Measurements from ENCODE around the gene DCDC2C.

DCDC2C gene

DNA sequence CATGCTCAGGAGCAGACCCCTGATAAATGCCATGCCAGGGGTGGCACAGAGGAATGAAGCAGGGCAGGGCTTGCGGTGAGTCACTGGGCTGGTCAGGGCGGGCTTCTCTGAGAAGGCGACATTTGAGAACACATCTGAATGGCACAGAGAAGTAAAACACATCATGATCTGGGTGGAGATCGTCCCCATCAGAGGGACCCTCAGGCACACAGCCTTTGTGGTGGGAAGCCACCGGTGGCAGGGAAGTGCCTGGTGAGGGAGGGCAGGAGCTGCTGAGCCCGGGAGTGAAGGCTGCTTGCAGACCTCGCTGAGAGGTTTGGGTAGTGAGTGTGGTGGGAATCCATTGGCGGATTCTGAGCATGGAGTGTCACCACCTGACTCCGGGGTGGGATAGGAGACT lies 44.5 kb downstream of the DCDC2C start:
- no peak for DNase-seq

DNA sequence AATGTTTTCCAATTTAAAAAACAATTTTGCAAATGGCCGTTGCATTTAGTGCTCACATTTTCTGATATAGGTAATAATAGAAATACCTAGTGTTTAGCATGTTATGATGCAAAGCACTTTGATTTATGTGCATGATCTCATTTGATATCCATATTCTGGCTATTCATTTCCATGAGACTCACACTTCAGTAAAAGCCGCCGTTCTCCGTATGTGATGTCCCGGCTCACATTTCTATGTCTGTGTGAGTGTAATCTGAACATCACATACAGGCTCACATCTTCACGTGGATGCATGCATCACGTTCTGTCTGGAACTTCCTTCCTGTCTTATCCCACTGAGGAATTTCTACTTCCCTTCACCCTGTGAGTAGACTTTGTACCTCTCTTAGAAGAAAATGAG lies 45.8 kb downstream of the DCDC2C start:
- DNase-seq, result no peak

DNA sequence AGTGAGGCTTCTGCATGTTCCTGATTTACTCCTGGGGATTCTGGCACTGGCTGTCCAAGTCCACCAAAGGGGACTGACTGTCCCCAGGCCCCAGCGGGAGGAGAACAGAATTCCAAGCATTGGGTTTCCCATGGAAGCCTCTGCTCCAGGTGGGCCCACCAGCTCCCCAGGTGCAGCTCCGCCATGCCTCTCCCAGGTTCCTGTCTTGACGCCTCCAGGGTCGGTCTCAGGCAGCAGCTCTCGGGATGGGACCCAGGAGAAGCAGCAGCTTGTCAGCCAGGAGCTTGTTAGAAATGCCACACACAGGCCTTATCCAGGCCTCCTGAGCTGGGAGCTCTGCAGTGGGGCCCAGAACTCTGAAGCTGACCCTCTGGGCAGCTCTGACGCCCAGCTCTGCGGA lies 47.9 kb downstream of the DCDC2C start:
- no peak for DNase-seq

DNA sequence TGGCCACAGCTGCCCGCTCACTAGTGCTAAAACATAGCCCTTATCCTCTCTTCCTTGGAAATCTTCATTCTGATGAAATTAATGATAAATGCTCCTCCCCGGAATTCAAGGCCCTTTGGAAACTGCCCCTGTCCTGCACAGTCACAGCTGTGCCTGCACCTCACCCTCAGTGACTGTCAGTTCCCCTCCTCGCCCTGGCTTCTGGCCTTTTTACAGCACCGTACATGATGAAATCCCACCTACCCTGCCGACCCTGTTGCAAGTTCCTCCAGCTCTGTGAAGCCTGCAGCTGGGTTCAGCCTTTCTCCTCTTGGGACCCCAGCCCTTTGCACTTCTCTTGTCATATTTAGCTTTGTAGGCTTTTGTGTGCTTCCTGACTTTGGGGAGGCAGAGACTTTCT lies 48.4 kb downstream of the DCDC2C start:
- DNase-seq, result no peak

DNA sequence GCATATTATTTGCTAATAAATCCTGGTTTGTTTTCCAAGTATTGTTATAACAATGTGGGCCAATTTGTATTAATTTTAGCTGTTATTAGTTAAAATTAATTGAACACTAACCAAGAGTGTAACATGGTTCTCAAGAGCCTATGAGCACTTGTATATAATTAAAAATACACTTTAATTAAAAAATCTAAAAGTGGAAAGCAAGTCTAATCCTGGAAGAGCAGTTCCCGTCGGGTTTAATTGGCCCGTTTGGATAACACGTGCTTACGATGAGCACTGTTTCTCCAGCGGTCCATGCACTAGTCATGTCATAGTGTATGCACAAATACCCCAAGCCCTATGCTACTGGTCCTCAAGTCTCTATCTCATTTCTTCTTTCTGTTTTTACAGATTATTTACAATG lies 49.0 kb downstream of the DCDC2C start:
- DNase-seq, result no peak

DNA sequence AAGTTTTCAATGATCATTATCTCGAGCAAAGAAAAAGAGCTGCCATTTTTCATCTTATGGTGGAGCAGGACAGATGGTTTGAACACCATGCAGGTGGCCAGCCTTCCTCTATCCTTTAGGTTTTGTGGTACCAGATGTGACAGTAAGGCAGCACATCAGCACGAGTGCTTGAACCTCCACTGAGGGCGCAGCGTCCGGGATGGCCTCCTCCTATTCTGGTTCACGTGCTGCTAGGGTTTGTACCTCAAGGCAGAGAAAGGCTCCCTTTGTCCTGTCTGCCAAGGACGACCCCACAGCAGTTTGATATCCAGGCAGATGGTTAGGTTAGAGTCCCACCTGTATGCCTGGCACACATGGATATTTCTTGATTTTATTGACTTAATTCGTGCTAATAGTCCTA lies 50.2 kb downstream of the DCDC2C start:
- no peak for DNase-seq

DNA sequence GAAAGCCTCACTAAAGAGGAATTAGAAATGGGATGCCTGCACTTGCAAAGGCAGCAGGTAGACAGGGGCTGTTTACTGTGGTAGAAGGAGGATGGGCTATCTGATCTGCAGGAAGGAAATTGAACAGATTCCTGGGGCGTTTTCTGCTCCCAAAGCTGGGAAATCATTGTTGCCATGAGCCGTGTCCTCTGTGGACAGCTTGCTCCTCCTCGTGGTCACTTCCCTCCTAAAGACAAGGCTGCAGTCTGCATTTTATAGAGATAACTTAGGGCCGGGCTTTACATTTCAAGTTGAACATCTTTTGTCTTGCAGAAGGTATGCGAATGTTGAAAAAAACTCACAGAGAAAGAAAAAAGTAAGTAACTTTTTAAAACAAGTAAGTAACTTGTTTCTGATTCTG lies 50.9 kb downstream of the DCDC2C start:
- no peak for DNase-seq

DNA sequence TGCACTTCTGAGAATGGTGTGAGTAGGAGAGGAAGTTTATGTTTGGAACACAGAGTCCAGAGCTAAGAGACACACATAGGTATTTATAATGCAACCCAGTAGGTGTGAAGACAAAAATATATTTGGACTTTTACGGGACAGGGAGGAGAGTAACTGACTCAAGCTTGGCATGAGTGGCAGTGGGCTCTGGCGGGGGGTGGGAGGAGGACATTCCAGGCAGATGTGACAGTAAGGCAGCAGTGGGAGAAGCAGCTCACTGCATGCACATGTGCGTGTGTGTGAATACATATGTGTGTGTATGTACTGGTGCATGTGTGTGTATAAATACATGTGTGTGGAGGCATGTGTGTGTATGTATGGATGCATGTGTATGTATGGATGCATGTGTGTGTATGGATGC lies 51.4 kb downstream of the DCDC2C start:
- no peak for DNase-seq

DNA sequence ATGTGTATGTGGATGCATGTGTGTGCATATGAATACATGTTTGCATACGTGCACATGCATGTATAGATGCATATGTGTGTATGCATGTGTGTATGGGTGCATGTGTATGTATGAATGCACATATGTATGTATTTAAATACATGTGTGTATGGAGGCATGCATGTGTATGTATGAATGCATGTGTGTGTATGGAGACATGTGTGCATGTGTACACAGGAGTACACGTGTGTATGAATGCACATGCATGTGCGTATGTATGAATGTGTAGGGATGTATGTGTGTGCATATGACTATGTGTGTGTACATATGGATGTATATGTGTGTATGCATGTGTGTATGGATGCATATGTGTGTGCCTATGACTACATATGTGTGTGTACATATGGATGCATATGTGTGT lies 51.9 kb downstream of the DCDC2C start:
- DNase-seq, result no peak

DNA sequence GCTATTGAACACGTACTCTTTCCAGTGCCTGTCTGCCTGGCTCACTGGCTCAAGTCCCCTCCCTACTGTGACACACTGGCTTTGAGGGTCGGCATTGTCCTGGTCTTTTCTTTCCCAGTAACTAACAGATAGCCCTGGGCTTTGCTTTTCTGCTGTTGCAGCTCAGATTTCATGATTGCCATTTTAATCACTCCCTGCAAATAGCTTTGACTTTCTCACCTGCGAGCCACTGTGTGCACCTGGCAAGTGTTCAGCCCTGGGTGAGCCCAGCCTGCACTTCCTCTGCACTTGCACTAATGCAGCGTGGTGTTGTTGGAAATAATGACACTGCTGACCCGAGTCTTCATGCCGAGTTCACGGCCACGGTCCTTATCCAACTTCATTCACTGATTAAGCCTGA lies 52.9 kb downstream of the DCDC2C start:
- DNase-seq, result no peak

DNA sequence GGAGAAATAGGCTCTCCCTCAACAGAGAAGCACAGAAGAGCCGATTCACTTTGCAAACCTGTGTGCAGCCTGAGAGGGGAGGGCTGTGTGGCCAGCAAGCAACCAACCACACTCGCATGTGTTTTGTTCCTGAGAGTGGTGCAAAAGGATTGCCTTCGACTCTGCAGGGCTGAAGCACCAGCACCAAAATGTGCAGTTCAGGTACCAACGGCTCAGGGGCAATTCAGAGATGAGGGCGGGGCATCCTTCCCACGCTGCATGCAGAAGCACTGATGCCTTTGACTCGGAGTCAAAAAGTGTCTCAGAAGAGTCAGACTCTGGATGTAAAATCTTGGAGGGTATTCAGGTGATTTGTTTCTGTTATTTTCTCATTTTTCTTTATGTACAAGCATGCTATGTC lies 55.5 kb downstream of the DCDC2C start:
- no peak for DNase-seq

DNA sequence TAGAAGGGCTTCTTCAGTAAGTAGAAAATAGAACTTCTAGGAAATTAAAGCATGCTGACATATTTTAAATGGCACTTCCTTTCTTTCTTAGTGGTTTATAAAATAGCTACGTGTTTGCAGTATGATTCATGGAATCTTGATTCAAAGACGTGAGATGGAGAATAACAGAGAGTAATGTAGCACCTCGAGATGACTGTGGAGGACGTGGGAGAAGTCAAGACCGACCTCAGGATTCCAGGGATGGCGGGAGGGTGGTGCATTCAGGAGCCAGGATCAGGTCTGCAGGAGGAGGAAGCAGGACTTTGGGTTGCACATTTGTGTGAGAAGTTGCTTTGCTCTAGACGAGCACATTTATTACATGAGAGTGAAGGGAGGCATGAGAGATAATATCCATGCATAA lies 56.0 kb downstream of the DCDC2C start:
- no peak for DNase-seq

DNA sequence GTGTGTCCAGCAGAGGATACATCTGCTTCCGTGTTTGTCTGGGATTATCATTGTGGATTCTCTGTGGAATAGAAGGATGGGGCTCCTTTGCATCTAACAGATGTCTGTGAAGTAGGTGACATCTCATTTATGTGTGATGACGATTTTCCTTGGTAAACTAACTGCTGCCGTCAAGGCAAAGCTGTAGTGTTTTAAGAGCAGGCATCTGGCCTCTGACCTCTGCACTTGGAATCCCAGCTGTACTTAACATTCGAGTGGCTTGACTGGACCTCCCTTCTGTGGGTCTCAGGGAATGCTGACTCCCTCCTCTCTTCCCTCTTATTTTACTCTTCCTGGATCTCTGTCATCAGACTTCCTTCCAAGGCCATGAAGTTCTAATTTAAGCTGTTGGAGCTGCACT lies 56.4 kb downstream of the DCDC2C start:
- no peak for DNase-seq

DNA sequence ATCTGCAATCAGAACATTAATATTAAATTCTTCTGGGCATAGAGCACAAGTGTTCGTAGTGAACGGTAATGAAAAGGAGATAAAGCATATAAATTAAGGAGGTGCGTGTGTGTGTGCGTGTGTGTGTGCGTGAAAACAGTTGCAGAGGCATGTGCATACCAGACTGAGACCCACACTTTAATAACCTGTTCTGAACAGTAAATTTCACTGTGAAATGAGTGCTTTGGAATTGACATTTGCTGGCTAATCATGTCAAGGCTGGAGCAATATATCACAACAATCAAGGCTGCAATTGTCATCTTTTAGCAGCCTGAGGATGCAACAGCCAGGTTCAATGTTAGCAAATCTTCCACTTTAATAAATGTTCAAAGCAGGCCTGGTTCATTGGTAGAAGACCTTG lies 57.9 kb downstream of the DCDC2C start:
- DNase-seq, result no peak

DNA sequence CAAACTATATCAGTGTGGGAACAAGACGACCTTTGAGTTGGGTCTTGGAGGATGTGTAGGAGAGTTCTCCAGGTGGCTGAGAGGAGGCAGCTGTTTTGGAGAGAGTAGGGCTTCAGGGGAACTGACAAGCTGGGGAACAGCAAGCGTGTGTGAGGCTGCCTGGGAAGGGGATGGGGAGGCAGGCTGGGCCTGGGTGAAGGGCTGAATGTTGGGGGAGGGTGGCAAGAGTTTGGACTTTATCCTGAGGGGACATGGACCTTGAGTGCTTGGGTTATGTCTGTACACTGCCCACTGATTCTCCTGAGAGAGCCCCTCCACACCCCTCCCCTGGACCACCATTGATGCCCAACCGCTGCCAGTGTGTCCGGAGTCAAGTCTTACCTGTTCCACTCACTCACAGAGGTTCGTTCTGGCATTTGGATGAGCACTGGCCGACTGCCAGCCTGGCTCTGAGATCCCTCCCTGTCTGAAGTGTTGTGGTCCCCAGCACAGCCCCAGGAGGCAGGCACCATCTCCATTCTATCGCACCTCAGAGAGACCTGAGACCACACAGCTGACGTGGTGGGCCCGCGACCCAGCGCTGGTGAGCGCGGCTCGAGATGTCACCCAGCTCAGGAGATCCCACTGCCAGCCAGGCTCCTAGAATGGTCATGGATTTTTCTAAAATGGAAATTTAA lies 59.5 kb downstream of the DCDC2C start:
- DNase-seq, result no peak

DNA sequence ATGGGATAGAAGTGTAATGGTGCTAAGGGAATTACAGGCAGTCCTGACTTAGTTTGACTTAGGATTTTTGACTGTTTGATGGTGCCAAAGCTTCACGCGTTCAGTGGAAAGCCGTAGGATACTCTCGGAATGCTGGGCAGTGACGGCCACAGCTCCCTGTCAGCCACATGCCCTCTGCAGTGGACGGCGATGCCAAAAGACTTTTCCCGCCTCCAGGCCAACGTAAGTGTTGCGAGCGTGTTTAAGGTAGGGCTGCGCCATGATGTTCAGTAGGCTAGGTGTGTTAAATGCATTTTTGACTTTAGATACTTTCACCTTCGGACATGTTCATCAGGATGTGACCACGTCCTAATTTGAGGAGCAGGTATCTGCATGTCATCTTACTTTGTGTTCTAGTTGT lies 63.4 kb downstream of the DCDC2C start:
- DNase-seq, result no peak

DNA sequence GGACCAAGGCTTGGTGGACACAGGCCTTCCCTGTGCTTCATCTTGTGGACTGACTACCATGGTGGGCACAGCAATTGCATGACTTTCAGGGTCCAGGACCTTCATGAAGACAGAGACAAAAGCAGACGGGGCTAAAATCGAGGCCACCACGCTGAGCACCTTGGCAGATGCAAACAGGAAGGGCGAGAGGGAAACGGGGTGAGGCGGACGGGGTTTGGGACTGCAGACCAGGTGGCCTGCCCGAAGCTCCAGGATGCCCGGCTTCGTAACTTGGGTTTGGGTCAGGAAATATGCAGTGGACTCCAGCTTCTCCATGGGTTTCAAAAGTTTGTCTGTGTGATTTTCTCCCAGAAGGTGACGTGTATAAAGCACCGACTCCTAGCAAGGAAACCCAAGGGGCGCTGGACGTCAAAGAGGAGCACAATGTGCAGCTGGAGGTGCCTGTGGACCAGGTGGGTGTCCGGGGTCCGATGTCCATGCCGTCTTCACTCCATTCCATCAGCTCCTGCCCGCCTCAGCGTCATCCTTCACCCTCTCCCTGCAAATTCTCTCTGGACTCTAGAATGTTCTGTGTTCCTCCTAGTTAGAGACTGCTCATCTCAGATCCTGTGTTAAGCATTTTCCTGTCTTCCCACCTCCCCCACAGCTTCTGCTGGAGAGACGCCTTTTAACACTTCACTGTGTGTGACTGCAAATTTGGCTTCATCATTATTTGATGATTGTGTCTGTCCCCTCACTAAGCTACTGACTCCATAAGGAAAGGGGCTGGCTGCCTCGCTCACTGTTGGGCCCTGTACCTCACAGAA lies 65.8 kb downstream of the DCDC2C start:
- no peak for DNase-seq

DNA sequence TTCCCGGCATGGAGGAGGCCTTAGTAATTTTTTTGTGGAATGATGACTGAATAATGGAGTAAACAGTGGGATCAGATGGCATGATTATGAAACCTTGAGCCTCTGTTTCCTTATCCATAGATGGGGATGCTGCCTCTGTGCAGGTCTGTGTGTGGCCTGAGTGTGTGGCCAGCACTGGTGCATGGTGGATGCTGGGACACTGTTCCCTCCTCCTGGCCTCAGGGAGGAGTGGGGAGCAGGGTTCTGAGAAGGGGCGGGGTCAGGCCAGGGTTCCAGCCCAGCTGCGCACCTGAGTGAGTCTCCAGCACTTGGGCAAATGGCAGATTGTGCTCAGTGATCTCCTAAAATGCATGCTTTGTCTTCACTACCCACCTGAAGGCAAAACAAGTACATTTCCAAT lies 66.4 kb downstream of the DCDC2C start:
- DNase-seq, result no peak

DNA sequence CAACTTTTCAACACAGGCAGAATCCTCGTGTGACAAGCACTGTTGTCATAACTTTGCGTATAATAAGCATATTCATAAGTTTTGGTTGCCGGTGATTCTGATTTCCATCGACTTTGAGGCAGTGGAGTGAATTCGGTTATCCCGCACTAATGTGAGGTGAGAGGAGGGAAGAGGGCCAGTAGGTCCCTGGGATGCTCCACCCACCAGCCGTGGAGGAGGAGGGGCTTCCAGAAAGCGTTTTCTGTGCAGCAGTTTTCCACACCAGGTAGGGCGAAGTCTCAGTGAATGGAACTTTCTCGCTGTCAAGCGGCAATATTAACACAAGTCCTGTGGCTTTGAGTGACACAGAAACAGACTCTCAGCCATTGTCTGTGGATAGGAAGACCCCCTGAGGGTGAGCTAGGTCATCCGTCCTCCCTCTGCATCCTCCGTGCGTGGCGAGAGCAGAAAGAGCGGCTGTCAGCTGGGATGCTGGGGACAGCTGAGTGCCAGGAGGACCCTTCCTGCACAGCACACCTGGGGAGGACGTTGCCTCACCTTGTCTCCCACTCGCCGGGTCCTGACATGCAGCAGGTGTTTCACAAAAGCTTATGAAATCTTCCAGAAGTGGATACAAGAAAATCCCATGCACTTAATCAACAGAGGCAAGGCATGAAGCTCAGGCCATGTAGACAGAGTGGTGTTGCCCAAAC lies 67.5 kb downstream of the DCDC2C start:
- DNase-seq, result no peak

DNA sequence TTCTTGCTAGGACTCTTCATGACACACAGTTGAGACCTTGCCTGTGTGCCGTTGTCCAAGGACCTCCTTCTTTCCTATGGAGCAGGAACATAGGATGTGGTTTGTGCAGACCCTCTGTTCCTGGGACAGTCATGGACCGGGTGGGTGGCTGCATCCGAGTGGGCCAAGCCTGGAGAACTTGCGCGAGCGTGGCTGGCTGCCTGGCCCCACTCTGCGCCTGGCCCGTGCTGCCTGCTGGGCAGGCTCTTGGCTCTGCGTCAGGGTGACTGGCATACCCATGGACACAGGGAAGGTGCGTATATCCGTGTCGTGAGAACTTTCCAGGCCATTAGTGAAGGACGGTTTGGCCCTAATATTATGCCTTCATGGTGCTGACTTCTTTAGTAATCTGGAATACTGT lies 68.2 kb downstream of the DCDC2C start:
- no peak for DNase-seq

DNA sequence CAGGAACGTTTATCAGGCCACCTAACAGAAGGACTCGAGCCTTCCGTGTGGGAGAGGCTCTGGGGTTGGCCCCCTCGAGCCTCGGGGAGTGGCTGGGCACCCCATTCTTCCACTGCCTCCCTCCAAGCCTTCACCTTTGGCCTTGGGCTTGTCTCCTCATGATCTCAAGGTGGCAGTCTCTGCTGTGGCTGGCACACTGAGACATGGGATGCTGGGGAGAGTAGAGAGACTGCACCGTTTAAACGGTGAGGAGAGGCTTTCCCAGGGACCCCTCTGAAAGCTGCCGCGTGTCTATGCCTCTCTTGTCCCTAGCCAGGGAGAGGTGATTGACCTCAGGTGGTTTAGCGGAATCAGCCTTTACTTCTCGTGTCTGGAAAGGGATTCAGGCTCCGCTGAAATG lies 71.0 kb downstream of the DCDC2C start:
- no peak for DNase-seq

DNA sequence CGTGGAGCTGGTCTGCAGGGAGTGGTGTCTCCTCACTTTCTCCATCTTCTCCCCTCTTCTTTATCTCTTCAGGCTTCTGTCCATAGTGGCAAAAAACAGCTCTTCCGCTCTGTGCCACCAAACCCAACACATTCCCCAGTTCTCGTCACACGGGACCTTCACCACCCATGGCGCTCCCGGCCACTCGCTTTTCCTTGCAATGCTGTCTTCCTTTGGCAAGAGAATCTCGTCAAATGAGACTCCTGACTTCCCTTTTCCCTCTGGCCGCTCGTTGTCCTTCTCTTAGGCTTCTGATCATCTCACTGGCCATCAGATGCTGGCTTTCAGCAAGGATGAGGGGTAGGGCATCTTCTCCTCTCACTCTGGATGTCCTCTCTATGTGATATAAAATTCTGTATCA lies 72.9 kb downstream of the DCDC2C start:
- no peak for DNase-seq

DNA sequence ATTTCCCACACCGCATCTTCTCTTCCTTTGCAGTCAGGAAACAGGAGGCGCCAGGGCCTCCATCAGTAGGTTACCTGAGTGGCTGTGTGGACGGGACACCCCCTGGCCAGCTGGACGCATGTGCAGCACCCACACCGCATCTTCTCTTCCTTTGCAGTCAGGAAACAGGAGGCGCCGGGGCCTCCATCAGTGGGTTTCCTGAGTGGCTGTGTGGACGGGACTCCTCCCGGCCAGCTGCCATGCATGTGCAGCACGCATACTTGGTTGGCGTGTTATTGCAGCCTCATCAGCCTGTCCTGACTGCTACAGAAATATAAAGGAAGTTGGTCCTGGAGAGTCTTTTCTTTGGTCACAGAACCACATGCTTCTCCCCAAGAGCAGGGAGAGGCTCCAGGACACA lies 74.6 kb downstream of the DCDC2C start:
- no peak for DNase-seq

DNA sequence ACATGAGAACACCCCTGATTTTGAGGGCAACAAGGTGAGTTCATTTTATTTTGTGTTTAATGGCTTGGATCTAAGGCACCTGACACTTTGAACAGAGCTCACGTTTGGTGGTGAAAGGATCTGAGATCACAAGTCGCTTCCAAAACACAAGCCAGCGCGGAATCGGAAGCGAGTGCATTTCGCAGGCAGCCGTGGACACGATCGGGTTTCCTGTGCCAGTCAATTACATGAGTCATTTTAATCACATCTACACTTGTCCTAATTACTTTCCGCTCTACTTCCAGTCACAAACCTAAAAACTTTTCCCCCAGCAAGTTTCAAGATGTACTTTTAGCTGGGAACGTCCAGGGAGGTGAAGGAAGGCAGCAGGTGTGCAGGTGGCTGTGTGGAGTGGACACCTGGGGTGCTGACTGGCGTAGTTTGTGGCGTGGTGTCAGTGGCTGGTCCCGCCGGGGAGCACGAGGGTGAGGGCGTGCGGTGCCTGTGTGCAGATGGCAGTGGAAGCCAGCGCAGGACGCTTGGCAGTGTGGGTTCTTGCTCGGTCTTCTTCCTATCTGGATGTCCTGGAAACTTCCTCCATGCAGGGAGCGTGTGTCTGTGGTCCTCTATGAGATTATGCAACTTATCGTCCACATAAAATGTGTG lies 75.6 kb downstream of the DCDC2C start:
- DNase-seq, result no peak
